HEK293 (cell line): ENCODE data around the gene ARID5A.
A peak's percentile ranks its signal among the peaks of the same experiment; 100 is the strongest.

Experiments
- GLI2 ChIP-seq: fragments of 450-650 bp; formaldehyde crosslinking; IDR thresholded peaks from 2 replicates; pipeline ENCODE4; 2017; ENCODE audit warnings: missing biosample characterization, missing genetic modification characterization, low read depth, borderline replicate concordance
- HOXD13 ChIP-seq: sonication (generic); formaldehyde crosslinking; IDR thresholded peaks from 2 replicates; pipeline ENCODE4 v1.8.0; 2022; ENCODE audit warnings: missing genetic modification reagents, borderline replicate concordance
- IKZF3 ChIP-seq: fragments of 450-650 bp; IDR thresholded peaks from 2 replicates; pipeline ENCODE4 v1.5.0; 2018; ENCODE audit warnings: missing biosample characterization, mild to moderate bottlenecking, missing genetic modification characterization, moderate library complexity
- KLF10 ChIP-seq: fragments of 450-650 bp; IDR thresholded peaks from 2 replicates; pipeline ENCODE4 v1.5.1; 2018; ENCODE audit warnings: missing biosample characterization, mild to moderate bottlenecking, missing genetic modification characterization
- OSR2 ChIP-seq: fragments of 450-650 bp; formaldehyde crosslinking; IDR thresholded peaks from 2 replicates; pipeline ENCODE4 v1.5.1; 2016; ENCODE audit warnings: missing biosample characterization, missing genetic modification characterization
- REST ChIP-seq: fragments of 450-650 bp; formaldehyde crosslinking; IDR thresholded peaks from 2 replicates; pipeline ENCODE4 v1.5.1; 2016; ENCODE audit warnings: missing biosample characterization, missing genetic modification characterization
- SP7 ChIP-seq: fragments of 450-650 bp; formaldehyde crosslinking; IDR thresholded peaks from 2 replicates; pipeline ENCODE4 v1.5.1; 2016; ENCODE audit warnings: missing biosample characterization, missing genetic modification characterization
- WT1 ChIP-seq: fragments of 450-650 bp; formaldehyde crosslinking; IDR thresholded peaks from 2 replicates; pipeline ENCODE4 v1.5.1; 2016; ENCODE audit warnings: missing biosample characterization, missing genetic modification characterization
- ZBTB1 ChIP-seq: fragments of 450-650 bp; formaldehyde crosslinking; IDR thresholded peaks from 2 replicates; pipeline ENCODE4 v1.5.1; 2016; ENCODE audit warnings: missing biosample characterization, missing genetic modification characterization
- ZBTB11 ChIP-seq: fragments of 450-650 bp; formaldehyde crosslinking; conservative IDR thresholded peaks from 2 replicates; pipeline ENCODE4 v1.5.1; 2016; ENCODE audit warnings: low read depth, missing biosample characterization, missing genetic modification characterization
- ZNF16 ChIP-seq: fragments of 450-650 bp; formaldehyde crosslinking; IDR thresholded peaks from 2 replicates; pipeline ENCODE4 v1.5.1; 2016; ENCODE audit warnings: low read depth, missing biosample characterization, missing genetic modification characterization
- ZNF184 ChIP-seq: fragments of 450-650 bp; IDR thresholded peaks from 2 replicates; pipeline ENCODE4 v1.5.1; 2018; ENCODE audit warnings: missing biosample characterization, mild to moderate bottlenecking, missing genetic modification characterization
- ZNF2 ChIP-seq: fragments of 450-650 bp; formaldehyde crosslinking; IDR thresholded peaks from 2 replicates; pipeline ENCODE4 v1.5.1; 2016; ENCODE audit warnings: missing biosample characterization, missing genetic modification characterization
- ZNF292 ChIP-seq: fragments of 450-650 bp; formaldehyde crosslinking; IDR thresholded peaks from 2 replicates; pipeline ENCODE4 v1.5.1; 2016; ENCODE audit warnings: low read depth, missing biosample characterization, missing genetic modification characterization, borderline replicate concordance
- ZNF335 ChIP-seq: fragments of 450-650 bp; formaldehyde crosslinking; conservative IDR thresholded peaks from 2 replicates; pipeline ENCODE4 v1.5.1; 2016; ENCODE audit warnings: missing biosample characterization, missing genetic modification characterization
- ZNF37A ChIP-seq: fragments of 450-650 bp; IDR thresholded peaks from 2 replicates; pipeline ENCODE4 v1.5.1; 2018; ENCODE audit warnings: missing biosample characterization, missing genetic modification characterization
- ZNF426 ChIP-seq: fragments of 450-650 bp; formaldehyde crosslinking; IDR thresholded peaks from 2 replicates; pipeline ENCODE4 v1.5.1; 2017; ENCODE audit warnings: missing biosample characterization, missing genetic modification characterization, mild to moderate bottlenecking, inconsistent platforms, moderate library complexity
- ZNF48 ChIP-seq: fragments of 450-650 bp; formaldehyde crosslinking; IDR thresholded peaks from 2 replicates; pipeline ENCODE4 v1.5.1; 2016; ENCODE audit warnings: missing biosample characterization, missing genetic modification characterization
- ZNF501 ChIP-seq: fragments of 450-650 bp; formaldehyde crosslinking; IDR thresholded peaks from 2 replicates; pipeline ENCODE4 v1.5.1; 2016; ENCODE audit warnings: missing biosample characterization, missing genetic modification characterization
- ZNF513 ChIP-seq: fragments of 450-650 bp; IDR thresholded peaks from 2 replicates; pipeline ENCODE4 v1.5.1; 2018; ENCODE audit warnings: missing biosample characterization, missing genetic modification characterization
- ZNF521 ChIP-seq: fragments of 450-650 bp; formaldehyde crosslinking; IDR thresholded peaks from 2 replicates; pipeline ENCODE4 v1.5.1; 2017; ENCODE audit warnings: missing biosample characterization, mild to moderate bottlenecking, missing genetic modification characterization
- ZNF549 ChIP-seq: fragments of 450-650 bp; IDR thresholded peaks from 2 replicates; pipeline ENCODE4 v1.5.1; 2018; ENCODE audit warnings: missing biosample characterization, missing genetic modification characterization, mild to moderate bottlenecking, inconsistent platforms, moderate library complexity
- ZNF654 ChIP-seq: fragments of 450-650 bp; formaldehyde crosslinking; IDR thresholded peaks from 2 replicates; pipeline ENCODE4 v1.5.1; 2016; ENCODE audit warnings: low read depth, missing biosample characterization, missing genetic modification characterization
- ZNF701 ChIP-seq: fragments of 450-650 bp; formaldehyde crosslinking; IDR thresholded peaks from 2 replicates; pipeline ENCODE4 v1.5.1; 2016; ENCODE audit warnings: missing biosample characterization, missing genetic modification characterization
- ZNF707 ChIP-seq: fragments of 450-650 bp; formaldehyde crosslinking; IDR thresholded peaks from 2 replicates; pipeline ENCODE4 v1.5.1; 2016; ENCODE audit warnings: missing biosample characterization, missing genetic modification characterization
- ZNF837 ChIP-seq: fragments of 450-650 bp; formaldehyde crosslinking; IDR thresholded peaks from 2 replicates; pipeline ENCODE4 v1.5.1; 2016; ENCODE audit warnings: missing biosample characterization, missing genetic modification characterization
- ZNF843 ChIP-seq: fragments of 450-650 bp; formaldehyde crosslinking; IDR thresholded peaks from 2 replicates; pipeline ENCODE4 v1.5.1; 2016; ENCODE audit warnings: missing biosample characterization, missing genetic modification characterization
- ZSCAN23 ChIP-seq: fragments of 450-650 bp; formaldehyde crosslinking; IDR thresholded peaks from 2 replicates; pipeline ENCODE4 v1.5.1; 2016; ENCODE audit warnings: missing biosample characterization, missing genetic modification characterization
- TF ChIP-seq, protein P1 (sequence below): fragments of 450-650 bp; formaldehyde crosslinking; IDR thresholded peaks from 2 replicates; pipeline ENCODE4 v1.5.1; 2016; ENCODE audit warnings: missing biosample characterization, missing genetic modification characterization
- TF ChIP-seq, protein P2 (sequence below): fragments of 450-650 bp; formaldehyde crosslinking; IDR thresholded peaks from 2 replicates; pipeline ENCODE4 v1.5.1; 2016; ENCODE audit warnings: missing biosample characterization, missing genetic modification characterization

The ARID5A gene

DNA sequence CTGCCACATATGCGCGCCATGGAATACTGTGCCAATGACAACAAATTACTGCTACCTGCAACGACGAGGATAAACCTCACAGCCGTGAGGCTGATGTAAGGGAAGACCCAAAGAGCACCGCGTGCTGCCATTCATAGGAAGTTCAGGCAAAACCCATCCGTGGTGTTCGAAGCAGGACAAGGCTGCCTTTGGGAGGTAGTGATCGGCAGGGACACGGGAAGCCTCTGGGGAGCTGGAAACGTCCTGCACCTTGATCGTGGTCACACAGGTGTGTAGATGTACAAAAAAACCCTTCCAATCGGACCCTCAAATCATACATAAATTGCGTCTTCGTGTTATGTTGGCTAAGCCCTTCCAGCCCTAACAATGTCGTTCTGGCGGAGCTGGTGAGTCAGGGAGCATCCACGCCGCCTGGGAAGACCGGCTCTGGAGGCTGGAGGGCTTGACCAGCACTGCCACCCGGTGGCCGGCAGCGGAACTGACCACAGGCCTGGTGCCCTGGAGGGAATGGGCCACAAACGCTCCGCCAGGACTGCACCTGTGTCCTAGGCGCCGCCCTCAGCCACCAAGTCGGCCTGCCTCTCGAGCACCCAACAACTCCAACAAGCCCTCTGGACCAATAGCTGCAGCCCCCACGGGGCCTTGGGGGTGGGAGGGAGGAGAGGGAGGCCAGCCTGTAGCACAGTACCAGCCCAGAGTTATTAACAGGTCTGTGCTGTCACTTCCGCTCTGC, 27.3 kb upstream of the ARID5A start (continued):
- TF ChIP-seq GLI2 (tag by site-specific recombination) (no peak), ZNF707 (tag by site-specific recombination) (no peak), ZNF2 (tag by site-specific recombination) (peak; percentile 81), ZNF292 (tag by site-specific recombination) (no peak), ZNF654 (tag by site-specific recombination) (peak; percentile 73), IKZF3 (tag by site-specific recombination) (peak; percentile 79), ZNF37A (tag by site-specific recombination) (no peak), SP7 (tag by site-specific recombination) (0 out of 2 replicates have a peak, but pooled peaks have one; percentile 20), ZNF521 (tag by site-specific recombination) (no peak), REST (tag by site-specific recombination) (no peak), OSR2 (tag by site-specific recombination) (no peak), ZNF549 (no peak), ZBTB11 (tag by site-specific recombination) (no peak), ZNF837 (tag by site-specific recombination) (no peak), WT1 (tag by site-specific recombination) (no peak), ZNF426 (tag by site-specific recombination) (no peak), ZNF48 (tag by site-specific recombination) (no peak), ZNF501 (no peak), HOXD13 (CRISPR knock-in tag) (no peak), ZNF513 (tag by site-specific recombination) (no peak), ZNF16 (no peak), ZNF184 (tag by site-specific recombination) (no peak), ZNF335 (peak; percentile 30), ZSCAN23 (no peak), ZBTB1 (tag by site-specific recombination) (no peak), ZNF701 (tag by site-specific recombination) (no peak), ZNF843 (tag by site-specific recombination) (no peak), KLF10 (tag by site-specific recombination) (no peak)
- TF ChIP-seq, protein P1, sequence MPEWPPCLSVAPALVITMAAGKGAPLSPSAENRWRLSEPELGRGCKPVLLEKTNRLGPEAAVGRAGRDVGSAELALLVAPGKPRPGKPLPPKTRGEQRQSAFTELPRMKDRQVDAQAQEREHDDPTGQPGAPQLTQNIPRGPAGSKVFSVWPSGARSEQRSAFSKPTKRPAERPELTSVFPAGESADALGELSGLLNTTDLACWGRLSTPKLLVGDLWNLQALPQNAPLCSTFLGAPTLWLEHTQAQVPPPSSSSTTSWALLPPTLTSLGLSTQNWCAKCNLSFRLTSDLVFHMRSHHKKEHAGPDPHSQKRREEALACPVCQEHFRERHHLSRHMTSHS (tag by site-specific recombination) = no peak
- TF ChIP-seq, protein P2, sequence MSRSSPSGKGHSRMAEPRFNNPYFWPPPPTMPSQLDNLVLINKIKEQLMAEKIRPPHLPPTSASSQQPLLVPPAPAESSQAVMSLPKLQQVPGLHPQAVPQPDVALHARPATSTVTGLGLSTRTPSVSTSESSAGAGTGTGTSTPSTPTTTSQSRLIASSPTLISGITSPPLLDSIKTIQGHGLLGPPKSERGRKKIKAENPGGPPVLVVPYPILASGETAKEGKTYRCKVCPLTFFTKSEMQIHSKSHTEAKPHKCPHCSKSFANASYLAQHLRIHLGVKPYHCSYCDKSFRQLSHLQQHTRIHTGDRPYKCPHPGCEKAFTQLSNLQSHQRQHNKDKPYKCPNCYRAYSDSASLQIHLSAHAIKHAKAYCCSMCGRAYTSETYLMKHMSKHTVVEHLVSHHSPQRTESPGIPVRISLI = no peak
